D721Med (cell line): ENCODE measurements around the gene CHD6.
A peak's percentile ranks its signal among the peaks of the same experiment; 100 is the strongest.

Experiments
- DNase-seq: peaks from one replicate; pipeline ENCODE4 v3.0.0; 2011; ENCODE audit warnings: low spot score; ENCODE audit not compliant: insufficient read length
- FAIRE-seq: peaks from 2 replicates; lab custom pipeline; 2011; peaks lifted over from hg19 to GRCh38; lab: Jason Lieb, UNC
- CTCF ChIP-seq: IDR thresholded peaks from 2 replicates; pipeline ENCODE4 v1.5.1; 2012; ENCODE audit warnings: mild to moderate bottlenecking, control low read depth; ENCODE audit not compliant: insufficient read depth; ENCODE audit errors: missing control alignments

The CHD6 gene

GRCh38 chr20:41617902-41618806, at the start of gene CHD6:
Gene CHD6 (minus strand): TSS chr20:41618377. CDS start chr20:41551337, 67,040 bp downstream.
- DNase-seq (peak; percentile 77), FAIRE-seq (no peak)
- no peak for TF ChIP-seq CTCF

- DNase-seq (no peak), FAIRE-seq (no peak)
- TF ChIP-seq CTCF, result no peak
Observed at GRCh38 chr20:41664584-41664983, 46.4 kb upstream of the CHD6 start.

GRCh38 chr20:41657655-41658054, 39.5 kb upstream of the CHD6 start:
- TF ChIP-seq CTCF, result no peak
- FAIRE-seq, result no peak
- no peak for DNase-seq

DNA sequence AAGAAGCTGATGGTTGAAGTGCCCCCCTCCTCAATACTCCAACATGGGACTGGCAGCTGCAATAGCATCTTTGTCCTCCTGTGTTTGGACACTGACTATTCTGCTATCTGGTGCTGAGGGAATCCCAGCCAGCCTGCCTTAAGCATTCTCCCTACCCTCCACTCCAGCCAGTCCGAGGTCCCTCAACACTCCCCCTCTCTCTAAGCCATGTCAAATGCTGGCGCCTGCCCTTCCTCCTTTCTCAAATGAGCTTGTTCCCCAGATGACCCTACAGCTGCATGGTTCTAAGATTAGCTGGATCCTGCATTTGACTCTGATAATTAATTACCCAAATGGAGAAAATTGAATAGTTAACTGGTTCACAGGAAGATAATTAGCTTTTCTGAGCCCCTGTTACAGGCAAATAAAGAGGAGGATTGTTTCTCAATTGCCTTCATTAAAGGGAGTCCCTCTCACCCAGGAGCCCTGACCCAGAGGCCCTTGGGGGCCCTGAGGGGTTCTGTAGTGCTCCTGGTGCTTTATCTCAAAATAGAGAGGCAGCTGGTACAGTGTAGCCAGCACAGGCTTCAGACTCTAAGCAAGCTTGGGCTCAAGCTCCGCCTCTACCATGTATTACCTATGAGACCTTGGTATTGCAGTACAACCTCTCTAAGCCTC, 37.9 kb upstream of the CHD6 start:
- TF ChIP-seq CTCF, result no peak
- FAIRE-seq, result no peak
- no peak for DNase-seq

- no peak for DNase-seq
- TF ChIP-seq CTCF, result no peak
- no peak for FAIRE-seq
Observed at GRCh38 chr20:41654884-41655283, 36.7 kb upstream of the CHD6 start.

- TF ChIP-seq CTCF, result no peak
- DNase-seq (no peak), FAIRE-seq (no peak)
Observed at GRCh38 chr20:41654292-41654691, 36.1 kb upstream of the CHD6 start.
